Left lobe of liver (tissue), 2 donors: ENCODE measurements around the gene ZNF526. TPM values are rescaled to one million over a fixed set of nuclear protein-coding genes. Genes with fewer than 3 reads are reported as not detected.

ENCODE experiments used
- ATAC-seq: fragments of 200-7000 bp; cut with Tn5 transposase; one replicate; pipeline ENCODE4 v1.9.1; 2020; ENCODE audit warnings: mild to moderate bottlenecking, moderate library complexity
- DNase-seq: peaks from one replicate; pipeline ENCODE4 v3.0.0-alpha.2; 2020; ENCODE audit warnings: low spot score
- total RNA-seq: library from RNA; stranded (reverse); gene quantifications from one replicate; pipeline ENCODE4 v1.2.1, GENCODE V29; 2021
- donor health status: DM: no; HTN: no; CAD: no; lungs with moderate emphysema.
- donor health status: DM: no; HTN: yes; CAD: no.

The ZNF526 gene
- total RNA-seq, 1 donor from 2014 or later: 5.3 TPM

DNA sequence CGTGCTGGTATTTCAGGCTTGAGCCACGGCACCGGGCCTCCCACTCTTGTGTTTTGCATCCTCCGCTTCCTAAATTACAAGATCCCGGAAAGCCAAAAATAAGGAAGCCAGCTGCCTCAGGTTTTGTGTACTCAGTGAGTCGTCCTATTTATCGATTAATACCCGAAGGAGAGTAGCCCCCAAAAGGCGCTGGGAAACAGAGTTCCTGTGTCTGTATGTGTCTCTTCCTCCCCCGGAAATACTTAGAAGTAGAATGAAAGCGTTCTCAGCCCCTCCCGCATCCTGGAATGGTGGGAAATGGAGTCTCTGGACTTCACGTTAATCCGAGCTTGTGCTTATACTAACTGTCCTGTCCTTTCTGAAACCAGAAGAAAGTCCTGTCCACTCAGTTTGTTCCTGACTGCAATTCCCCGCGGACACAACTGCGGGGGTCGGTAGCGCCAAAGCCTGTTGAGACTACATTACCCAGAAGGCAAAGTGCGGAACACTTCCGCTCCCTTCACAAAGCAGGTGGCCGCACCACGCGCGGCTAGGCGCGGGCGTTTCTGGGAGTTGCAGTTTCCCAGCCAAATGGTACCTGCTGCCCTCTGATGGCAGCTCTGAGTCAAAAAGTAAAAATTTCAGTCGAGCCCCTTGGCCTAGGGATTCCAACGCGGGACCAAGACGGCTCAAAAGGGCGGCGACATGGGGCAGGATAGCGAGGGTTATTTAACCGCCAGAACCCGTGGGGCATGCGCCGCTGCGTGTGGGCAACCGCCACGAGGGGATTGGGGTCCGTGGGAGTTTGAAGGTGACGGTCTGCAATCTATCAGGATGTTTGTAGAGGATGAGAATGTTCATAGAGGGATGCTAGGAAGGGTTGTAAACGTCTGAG lies 24.5 kb downstream of the ZNF526 start:
- DNase-seq (peak; percentile 94), ATAC-seq (peak; percentile 60)

DNA sequence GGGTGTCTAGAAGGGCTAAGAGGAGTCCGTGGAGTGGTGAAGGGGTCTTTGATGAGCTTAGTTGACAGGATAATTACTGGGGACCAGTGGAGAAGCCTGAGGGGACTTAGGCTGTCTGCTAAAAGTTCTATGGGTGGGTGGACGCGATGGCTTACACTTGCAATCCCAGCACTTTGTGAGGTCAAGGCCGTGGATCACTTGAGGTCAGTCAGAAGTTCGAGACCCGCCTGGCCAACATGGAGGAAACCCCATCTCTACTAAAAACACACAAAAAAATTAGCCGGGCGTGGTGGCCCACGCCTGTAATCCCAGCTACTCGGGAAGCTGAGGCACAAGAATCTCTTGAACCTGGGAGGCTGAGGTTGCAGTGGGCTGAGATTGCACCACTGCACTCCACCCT lies 25.1 kb downstream of the ZNF526 start:
- no peak for ATAC-seq
- no peak for DNase-seq

DNA sequence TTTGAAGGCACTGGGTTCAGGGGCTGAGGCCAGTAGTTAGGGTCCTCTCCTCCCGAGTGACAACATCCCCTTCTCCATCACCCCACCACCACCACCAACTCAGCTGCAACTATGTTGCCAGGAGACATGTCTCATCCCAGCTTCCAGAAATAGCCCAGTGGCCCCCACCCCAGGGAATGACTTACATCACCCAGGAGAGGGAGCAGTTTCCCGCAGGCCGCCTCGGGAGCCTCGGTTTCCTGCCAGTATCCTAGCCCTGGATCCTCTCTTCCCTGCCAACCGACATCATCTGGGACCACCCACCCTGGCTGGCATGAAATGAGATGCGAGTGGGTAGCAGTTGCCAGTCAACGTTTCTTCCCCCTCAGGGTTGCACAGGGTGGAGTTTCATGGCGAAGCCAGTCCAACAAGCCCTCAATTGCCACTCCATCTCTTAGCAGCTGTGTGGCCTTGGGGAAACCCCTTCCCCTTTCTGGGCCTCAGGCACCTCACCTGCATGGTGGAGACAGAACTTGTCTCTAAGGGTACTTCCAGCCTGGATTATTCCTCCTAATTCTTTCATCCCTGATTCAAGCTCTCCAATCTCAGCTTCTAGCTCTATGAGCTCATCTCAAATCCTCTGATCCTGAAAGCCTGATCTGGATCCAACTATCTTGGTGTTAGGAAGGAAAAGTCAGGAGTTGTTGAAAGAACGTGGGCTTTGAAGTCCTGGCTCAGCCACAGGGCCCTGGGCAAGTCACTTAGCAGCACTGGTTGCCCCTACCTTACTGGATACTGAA lies 26.2 kb downstream of the ZNF526 start:
- ATAC-seq (no peak), DNase-seq (peak; percentile 65)

DNA sequence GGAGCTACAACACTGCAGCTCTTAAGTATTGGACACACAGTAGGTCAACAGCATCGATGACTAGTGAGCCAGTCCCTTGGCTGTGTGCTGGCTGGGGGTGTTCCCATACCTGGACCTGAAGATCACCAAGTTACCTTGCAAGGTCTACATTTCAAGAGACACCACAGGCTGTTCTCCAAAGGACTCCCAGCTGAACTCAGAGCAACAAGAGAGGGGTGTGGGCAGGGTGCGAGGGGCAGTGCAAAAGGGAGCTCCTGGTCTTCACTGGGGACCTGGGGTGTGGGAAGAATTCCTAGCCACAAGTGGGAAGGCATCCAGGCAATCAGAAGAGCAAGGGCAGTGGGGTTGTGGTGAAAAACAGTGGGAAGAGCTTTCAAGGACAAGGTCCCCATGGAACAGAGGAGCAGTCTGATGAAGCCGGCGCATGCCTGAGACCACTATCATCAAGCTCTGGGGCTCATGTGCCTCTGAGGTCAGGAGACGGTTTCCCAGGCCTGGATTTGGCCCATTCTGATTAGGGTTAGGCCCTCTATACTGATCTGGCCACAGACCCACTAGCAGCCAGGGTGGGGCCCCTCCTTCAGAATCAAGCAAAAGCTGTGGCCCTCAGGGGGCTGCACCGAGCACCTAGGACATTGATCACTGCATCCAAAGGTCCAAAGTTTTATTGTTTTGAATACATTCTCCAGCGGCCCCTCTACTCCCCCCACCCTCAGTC lies 27.0 kb downstream of the ZNF526 start:
- no peak for ATAC-seq
- DNase-seq: no peak

DNA sequence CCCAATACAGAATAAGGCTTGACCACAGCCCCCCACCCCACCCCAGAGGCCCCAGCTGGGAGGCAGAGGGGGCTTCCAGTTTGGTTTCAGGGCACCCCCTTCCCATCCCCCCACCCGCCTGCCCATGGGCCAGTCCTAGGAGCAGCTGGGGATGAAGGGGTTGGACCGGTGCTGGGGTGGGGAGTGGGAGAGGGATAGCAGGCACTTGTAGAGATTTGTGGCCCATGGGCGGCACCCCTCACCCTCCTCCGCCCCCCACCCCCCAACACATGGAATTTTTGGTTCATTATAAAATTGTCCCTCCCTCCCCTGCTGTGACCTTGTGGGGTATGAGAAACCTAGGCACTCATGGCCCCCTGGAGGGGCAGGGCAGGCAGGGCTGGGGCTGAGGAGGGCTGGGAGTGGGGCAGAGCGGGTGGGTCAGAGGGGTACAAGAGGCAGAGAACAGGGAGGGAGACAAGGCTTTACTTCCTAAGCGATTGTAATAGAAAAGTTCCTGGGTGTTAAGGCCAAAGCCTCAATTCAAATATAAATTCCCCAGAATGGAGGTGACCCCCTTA lies 27.6 kb downstream of the ZNF526 start:
- ATAC-seq: no peak
- DNase-seq: no peak

DNA sequence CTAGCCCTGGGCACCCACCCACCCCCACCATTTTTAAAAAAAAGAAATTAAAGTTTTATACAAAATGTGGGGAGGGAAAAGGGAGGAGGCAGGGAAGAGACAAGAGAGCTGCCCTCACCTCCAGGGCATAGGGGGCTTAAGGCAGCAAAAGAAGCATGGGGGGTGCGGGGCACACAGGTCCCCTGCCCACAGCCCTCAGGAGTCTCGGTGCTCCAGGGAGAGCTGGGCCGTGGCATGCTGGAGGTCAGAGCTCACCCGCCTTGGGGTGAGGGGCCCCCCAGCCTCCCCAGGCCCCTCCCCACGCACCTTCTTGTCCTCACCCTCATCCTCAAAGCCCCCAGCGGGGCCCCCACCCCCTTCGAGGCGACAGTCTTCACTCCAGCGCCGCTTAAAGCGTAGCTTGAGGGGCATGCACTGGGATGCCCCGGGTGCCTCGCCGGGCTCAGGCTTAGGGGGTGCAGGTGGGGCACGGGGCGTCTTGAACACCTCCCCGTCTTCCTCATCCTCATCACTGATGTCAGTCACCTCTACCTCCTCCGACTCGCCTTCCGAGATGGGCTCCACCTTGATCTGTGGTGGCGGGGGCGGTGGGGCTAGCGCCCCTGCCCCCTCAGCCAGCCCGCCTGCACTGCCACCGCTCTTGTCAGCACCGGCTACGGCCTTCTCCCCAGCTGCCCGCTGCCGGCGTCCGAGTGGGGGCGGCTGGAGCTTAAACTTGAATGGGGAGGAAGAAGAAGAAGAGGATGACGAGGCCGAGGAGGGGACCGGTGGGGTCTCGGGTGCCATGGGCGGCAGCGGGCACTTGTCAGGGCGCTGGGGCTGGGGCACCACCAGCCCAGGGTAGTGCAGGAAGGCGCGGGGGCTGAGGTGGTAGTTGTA lies 28.4 kb downstream of the ZNF526 start:
- ATAC-seq: no peak
- DNase-seq: no peak

DNA sequence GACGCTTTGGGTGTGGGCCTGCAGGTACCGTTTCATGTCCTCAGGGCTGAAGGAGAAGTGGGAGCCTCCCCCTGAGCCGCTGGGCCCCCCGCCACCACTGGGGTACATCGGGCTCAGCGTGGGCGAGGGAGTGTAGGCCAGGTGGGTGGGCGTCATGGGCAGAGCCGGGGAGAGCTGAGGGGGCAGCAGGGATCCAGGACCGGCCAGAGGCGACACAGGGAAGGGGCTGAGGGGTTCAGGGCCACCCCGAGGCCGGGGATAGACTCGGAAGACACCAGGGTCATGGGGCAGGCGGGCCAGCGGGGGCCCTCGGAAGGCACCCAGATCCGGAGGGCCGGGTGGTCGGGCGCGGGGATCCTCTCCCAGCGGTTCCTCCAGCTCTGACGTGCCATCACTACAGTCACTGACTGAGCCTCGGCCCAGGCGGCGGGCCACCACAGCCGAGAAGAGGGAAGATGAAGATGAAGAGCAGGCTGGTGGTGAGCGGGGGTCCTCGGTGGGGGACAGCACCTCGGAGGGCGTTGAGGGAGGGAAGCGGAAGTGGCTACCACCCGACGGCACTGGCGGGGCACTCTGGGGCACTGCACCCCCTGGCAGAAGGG lies 29.1 kb downstream of the ZNF526 start:
- ATAC-seq (no peak), DNase-seq (no peak)

DNA sequence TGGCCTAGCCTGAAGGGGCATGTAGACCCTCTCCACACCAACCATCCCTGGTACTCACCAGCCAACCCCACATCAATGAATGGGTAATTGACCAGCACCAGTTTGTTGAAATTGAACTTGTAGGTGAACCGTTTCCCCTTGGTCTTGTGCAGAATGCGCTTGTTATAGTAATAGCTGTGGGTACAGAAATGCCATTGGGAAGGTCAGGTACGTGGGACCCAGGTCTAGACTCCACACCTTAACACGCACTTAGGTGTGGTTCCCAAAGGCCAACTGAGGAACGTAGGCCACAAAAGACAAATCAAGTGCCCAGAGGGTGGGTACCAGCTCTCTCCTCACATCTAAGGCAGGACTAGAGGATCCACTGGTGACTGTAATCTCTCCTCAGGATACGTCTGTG lies 29.7 kb downstream of the ZNF526 start:
- ATAC-seq (no peak), DNase-seq (no peak)

DNA sequence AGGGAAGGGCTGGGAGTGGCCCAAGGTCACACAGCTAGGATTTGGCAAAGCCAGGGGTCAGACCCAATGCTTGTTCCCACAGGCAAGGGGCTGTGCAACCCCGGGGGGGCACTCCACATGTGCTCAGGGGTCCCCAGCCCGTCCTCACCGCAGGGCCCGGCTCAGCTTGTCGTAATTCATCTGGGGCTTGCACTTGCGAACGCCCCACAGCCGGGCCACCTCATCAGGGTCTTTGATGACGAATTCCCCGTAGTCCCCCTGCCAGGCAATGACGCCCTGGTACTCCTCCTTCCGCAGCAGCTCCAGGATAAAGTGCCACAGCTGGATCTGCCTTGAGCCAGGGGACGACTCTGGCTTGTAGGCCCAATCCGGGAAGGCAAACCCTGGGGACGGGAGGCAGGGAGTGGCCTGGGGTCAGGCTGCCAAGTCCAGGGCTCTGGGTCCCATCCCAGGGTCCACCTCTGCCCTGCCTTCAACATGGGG lies 30.1 kb downstream of the ZNF526 start:
- ATAC-seq (no peak), DNase-seq (no peak)

DNA sequence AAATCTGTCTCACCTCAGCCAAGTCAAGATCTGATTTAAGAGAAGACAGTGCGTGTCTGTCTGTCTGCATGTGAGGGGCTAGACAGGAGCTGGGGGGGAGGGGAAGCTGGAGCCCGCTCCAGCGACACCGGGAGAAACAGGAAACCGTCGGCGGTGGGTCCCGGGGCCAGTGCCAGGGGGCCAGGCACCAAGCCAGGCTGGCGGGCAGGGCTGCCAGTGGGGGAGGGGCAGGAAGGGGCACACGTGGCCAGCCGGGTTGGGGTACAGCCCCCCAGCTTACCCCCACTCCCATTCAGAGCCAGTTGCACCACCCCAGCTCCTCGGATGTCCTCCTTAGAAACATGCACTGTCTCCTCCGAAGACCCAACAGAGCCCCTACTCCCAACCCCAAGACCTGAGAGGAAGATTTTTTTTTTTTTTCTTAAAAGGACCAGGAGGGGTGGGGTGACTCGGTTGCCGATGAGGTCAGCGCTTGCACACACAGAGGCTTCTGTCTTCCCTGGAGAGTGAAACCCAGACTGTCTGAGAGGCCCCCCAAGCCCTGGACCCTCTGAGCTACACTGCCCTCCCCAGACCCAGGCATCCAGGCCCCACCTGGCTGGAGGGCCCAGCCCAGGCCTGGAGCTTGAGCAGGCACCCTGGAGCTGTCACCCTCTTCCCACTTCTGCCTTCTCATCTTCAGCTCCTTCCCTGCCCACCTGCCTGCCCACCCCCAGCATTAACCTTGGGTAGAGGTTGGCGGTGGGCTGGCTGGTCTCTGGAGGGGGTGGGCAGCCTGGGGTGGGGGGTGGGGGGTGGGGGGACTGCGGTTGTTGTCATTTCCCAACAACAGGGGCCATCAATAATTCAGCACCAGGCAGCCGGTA lies 30.8 kb downstream of the ZNF526 start:
- DNase-seq (no peak), ATAC-seq (no peak)

DNA sequence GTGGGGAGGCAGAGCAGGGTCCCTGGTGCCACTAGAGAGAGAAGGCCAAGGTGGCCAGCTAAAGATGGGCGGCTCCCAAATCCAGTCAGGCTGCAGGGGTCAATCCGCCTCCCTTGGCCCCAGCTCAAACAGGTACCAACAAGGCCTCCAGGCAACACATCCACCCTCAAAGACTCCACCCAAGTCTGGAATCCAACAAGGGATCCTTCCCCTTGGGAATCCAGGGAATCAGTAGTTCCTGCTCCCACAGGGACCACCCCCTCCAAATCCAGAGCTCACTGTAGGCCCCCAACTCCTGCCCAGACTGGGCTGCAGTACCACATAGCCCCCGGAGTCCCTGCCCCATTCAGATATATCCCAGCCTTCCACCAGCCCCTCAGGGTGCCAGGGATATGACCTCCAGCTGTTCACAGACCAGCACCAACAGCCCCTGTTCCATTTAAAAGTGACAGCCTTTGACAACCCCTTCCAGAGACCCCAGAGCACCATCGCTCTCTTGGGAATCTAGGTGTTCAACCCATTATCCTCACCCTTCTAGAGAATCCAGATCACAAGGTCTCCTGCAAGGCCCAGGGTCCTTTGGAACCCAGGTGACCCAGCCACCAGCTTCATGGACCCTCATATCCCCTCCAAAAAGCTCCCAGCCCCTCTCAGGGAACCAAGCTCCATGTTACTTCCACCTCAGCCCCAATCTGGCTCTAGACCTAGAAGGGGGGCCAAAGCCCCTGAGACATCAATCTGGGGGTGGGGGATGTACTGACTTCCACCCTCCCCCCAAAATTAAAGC lies 31.7 kb downstream of the ZNF526 start:
- DNase-seq (no peak), ATAC-seq (no peak)

DNA sequence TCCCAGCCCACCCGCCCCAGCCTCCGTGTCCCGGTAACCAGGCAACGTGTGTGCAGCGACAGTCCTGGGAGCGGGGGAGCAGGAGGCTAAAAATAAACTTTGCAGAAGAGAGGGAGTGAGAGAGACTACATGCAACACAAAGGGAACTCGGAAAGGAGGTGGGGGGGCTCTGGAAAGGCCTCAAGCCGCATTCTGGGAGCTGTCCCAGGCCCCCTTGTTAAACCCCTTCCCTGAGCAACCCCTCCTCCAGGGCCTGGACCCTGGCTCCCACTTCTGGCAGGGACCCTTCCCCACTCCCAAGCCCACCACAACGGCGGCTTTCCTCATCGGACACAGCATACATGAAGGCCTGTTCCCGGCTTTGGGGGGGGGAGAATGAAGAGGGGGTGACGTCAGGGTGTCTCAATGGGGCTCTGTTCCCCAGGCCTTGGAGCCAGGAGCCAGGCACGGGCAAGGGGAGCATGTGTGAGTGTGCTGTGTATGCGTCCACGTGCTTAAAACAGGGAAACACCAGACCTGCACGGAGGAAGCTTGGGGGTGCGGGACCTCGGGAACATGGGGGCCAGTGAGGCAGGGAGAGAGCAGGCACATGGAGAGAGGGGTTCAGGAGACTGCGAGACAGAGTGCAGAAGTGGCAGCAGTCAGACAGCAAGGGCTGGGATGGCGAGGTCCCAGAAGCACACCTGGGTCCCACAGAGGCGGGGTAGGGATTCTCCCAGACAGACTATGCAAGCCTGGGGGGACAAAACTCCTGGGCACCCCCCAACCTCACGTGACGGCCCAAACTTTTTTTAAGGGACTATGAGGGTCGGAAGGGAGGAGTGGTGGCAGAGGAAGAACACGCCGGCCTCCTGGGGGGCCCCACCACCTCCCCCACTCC lies 32.5 kb downstream of the ZNF526 start:
- DNase-seq (no peak), ATAC-seq (no peak)

DNA sequence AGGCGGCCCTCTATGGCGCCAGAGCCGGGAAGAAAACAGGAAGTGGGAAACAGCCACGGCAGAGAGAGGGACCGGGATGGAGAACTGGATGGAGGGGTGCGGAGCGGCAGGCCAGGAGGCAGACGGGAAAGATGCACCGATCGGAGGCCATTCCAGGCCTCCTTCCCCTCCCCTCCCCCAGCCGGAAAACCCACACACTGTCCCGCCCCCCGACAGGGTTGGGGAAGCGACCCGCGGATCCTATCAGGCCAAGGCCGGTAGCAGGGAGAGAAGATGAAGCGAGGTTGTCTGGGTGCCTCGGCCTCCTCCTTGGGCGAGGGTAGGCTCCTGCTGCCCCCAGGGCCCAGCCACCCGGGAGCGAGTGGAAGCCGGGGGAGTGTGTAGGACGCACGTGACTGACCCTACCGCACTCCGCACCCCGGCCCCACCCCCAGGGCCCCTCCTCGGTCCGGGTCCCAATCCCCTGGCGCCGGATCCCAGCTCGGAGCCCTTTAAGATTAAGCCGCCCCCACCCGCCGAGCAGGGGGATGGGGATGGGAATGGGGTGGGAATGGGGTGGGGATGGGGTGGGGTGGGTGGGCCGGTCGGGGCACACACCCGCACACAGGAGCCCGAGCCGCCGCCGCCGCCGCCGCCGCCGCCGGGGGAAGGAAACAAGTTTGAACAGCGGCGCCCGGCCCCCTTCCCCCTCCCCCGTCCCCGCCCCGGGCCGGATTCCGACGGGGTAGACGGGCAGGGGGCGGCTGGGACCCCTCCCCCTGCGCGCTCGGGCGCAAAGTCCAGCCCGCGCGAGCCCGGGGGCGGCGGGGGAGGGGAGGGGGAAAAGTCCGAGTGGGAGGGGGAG lies 33.4 kb downstream of the ZNF526 start:
- ATAC-seq (peak; percentile 37), DNase-seq (peak; percentile 72)

DNA sequence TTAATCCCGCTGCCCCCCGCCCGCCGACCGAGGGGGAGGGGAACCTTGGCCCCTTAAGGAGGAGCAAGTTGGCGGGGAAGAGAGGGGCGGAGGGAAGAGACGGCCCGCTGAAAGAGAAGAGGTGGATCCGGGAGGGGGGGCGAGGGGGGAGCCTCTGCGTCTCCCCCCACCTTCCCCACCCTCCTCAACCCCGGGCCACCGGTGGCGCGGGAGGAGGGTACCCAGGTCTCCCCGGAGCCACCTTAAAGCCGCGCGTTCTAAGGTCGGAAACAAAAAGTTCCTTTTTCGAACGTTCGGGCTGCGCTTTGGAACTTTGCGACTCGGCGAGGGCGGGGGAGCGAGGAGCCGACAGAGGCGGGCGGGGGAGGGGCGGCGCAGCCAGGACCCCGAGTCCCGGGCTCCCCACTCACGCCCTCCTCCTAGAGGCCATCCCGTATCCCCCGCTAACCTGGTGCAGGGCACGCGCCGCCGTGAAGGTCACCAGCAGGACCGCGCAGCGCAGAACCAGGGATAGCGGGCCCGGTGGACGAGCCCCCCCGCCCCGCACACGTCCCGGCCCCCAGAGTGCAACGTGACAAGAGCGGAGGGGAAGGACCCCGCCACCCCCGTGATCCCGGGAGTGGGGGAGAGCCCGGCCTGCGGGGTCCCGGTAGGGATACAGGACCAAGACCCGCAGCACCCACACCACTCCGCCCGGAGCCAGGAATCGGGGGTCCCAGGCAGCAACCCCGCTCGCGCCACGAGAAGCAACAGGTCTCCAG lies 34.2 kb downstream of the ZNF526 start:
- DNase-seq: peak; percentile 85
- peak; percentile 62 for ATAC-seq
